ENCODE results near the gene RNF150. TPM values are rescaled to one million over a fixed set of nuclear protein-coding genes. Genes with fewer than 3 reads are reported as not detected.

Gene RNF150
- total RNA-seq, 4 donors from 2014 or later, result 13.1 to 24.3 (median 15.7) TPM

- H3K27me3 ChIP-seq, result no peaks in the 10 kb centered on the region
- no peaks in the 10 kb centered on the region for H3K9me3 ChIP-seq
- WGBS, 2 donors, result 73 to 78% methylated on average over 6 of the region's 6 CpGs
- TF ChIP-seq POLR2A (IDR thresholded peaks at IDR 0.05), result no peak
- TF ChIP-seq EP300 (IDR thresholded peaks at IDR 0.05), result no peak
- TF ChIP-seq CTCF (IDR thresholded peaks at IDR 0.05), result no peak
- DNase-seq (ENCODE audit: low spot score in 2 of 2), result no peak
- H3K27ac ChIP-seq, result peak overlapping the region in 1 of 4 donors; percentile 87
- peak overlapping the region in 2 of 4 donors; percentile 79 to 81 for H3K4me3 ChIP-seq
- H3K4me1 ChIP-seq, result peaks cover 0 to 30% (median 2%) of the 10 kb centered on the region in 4 donors
- H3K36me3 ChIP-seq, result no peaks in the 10 kb centered on the region
Measured at GRCh38 chr4:141130947-141131605, 2.2 kb downstream of the RNF150 start.

GRCh38 chr4:141127884-141128283, 5.4 kb downstream of the RNF150 start:
- Histone ChIP-seq H3K4me3 (no peak overlapping the region), H3K27ac (no peak overlapping the region), H3K36me3 (no peaks in the 10 kb centered on the region), H3K9me3 (no peaks in the 10 kb centered on the region), H3K4me1 (peaks cover 0 to 22% (median 2%) of the 10 kb centered on the region in 4 donors), H3K27me3 (no peaks in the 10 kb centered on the region)
- no peak for TF ChIP-seq CTCF (IDR thresholded peaks at IDR 0.05)
- no peak for TF ChIP-seq POLR2A (IDR thresholded peaks at IDR 0.05)
- TF ChIP-seq EP300 (IDR thresholded peaks at IDR 0.05), result no peak
- no peak for DNase-seq (ENCODE audit: low spot score in 2 of 2)
- 72 to 76% methylated on average over 3 of the region's 3 CpGs for WGBS, 2 donors

GRCh38 chr4:141126769-141127168, 6.5 kb downstream of the RNF150 start:
- H3K4me1 ChIP-seq, result peaks cover 0 to 18% (median 1%) of the 10 kb centered on the region in 4 donors
- H3K36me3 ChIP-seq, result no peaks in the 10 kb centered on the region
- H3K4me3 ChIP-seq, result no peak overlapping the region
- TF ChIP-seq EP300 (IDR thresholded peaks at IDR 0.05) (no peak), POLR2A (IDR thresholded peaks at IDR 0.05) (no peak), CTCF (IDR thresholded peaks at IDR 0.05) (no peak)
- 74 to 75% methylated on average over 4 of the region's 4 CpGs for WGBS, 2 donors
- DNase-seq (ENCODE audit: low spot score in 2 of 2), result no peak
- H3K27ac ChIP-seq, result no peak overlapping the region
- no peaks in the 10 kb centered on the region for H3K9me3 ChIP-seq
- H3K27me3 ChIP-seq, result no peaks in the 10 kb centered on the region

- Histone ChIP-seq H3K27me3 (no peaks in the 10 kb centered on the region), H3K36me3 (no peaks in the 10 kb centered on the region), H3K4me1 (no peaks in the 10 kb centered on the region), H3K27ac (no peak overlapping the region), H3K4me3 (no peak overlapping the region), H3K9me3 (no peaks in the 10 kb centered on the region)
- WGBS, 2 donors, result 94 to 100% methylated on average over 1 of the region's 1 CpG
- TF ChIP-seq CTCF (IDR thresholded peaks at IDR 0.05), result no peak
- TF ChIP-seq EP300 (IDR thresholded peaks at IDR 0.05), result no peak
- TF ChIP-seq POLR2A (IDR thresholded peaks at IDR 0.05), result no peak
- DNase-seq (ENCODE audit: low spot score in 2 of 2), result no peak
Measured at GRCh38 chr4:141124224-141124623, 9.0 kb downstream of the RNF150 start.

- 71 to 72% methylated on average over 9 of the region's 9 CpGs for WGBS, 2 donors
Measured at GRCh38 chr4:141121768-141122454, 11.4 kb downstream of the RNF150 start.

More at GRCh38 chr4:141121768-141122454, 11.4 kb downstream of the RNF150 start:
- H3K27me3 ChIP-seq, result no peaks in the 10 kb centered on the region
- H3K9me3 ChIP-seq, result no peaks in the 10 kb centered on the region
- H3K4me1 ChIP-seq, result no peaks in the 10 kb centered on the region
- H3K27ac ChIP-seq, result no peak overlapping the region
- TF ChIP-seq EP300 (IDR thresholded peaks at IDR 0.05) (no peak), CTCF (IDR thresholded peaks at IDR 0.05) (no peak), POLR2A (IDR thresholded peaks at IDR 0.05) (no peak)
- no peak for DNase-seq (ENCODE audit: low spot score in 2 of 2)
- H3K4me3 ChIP-seq, result no peak overlapping the region
- no peaks in the 10 kb centered on the region for H3K36me3 ChIP-seq

Data from tibial nerve (tissue), 4 donors.